H1 (cell line): ENCODE results near the gene KAT5. TPM values are rescaled to one million over a fixed set of nuclear protein-coding genes. Genes with fewer than 3 reads are reported as not detected.

Experiments
- CTBP2 ChIP-seq: IDR thresholded peaks from 2 replicates; pipeline ENCODE4 v1.7.0; 2011; ENCODE audit warnings: borderline replicate concordance, mild to moderate bottlenecking, moderate library complexity, mixed read lengths, low read length; ENCODE audit not compliant: insufficient read depth, insufficient read length
- RAD21 ChIP-seq, 2 experiments: IDR thresholded peaks in 1 of 2; conservative IDR thresholded peaks in 1 of 2; 2 replicates each; pipeline ENCODE4 v1.6.1; 2011; ENCODE audit warnings: low read depth in 2 of 2, low read length in 2 of 2, improper control_type of control experiment in 1 of 2, inconsistent platforms in 1 of 2, mild to moderate bottlenecking in 1 of 2, moderate library complexity in 1 of 2
- SP2 ChIP-seq: IDR thresholded peaks from 2 replicates; pipeline ENCODE4 v1.6.1; 2012; ENCODE audit warnings: mild to moderate bottlenecking, low read length, inconsistent platforms
- SRF ChIP-seq: IDR thresholded peaks from 2 replicates; pipeline ENCODE4 v1.6.1; 2011; ENCODE audit warnings: mild to moderate bottlenecking, low read depth, low read length, moderate library complexity
- SUZ12 ChIP-seq: fragments of 200-600 bp; sonication (generic); IDR thresholded peaks from 2 replicates; pipeline ENCODE4 v1.6.1; 2012; ENCODE audit warnings: mild to moderate bottlenecking, inconsistent platforms, low read length, moderate library complexity, mixed read lengths
- TBP ChIP-seq: IDR thresholded peaks from 2 replicates; pipeline ENCODE4 v1.6.1; 2011; ENCODE audit warnings: low read depth, low read length, improper control_type of control experiment
- polyA plus RNA-seq, 7 experiments: library from polyadenylated mRNA; depleted of rRNA in 3 of 7; stranded (reverse) in 5 of 7; unstranded in 2 of 7; fragments of >200 nt in 5 of 7; fragments of 200-250 nt in 2 of 7; gene quantifications; 1 replicate in 5 of 7; 2 replicates in 1 of 7; 4 replicates in 1 of 7; pipeline versions ENCODE4 v1.2.1 to v1.2.3, GENCODE V29; 2011 to 2013; ENCODE audit warnings: missing spikeins in 2 of 7, mixed read lengths in 2 of 7
- total RNA-seq: library from RNA; stranded (reverse); fragmentation: NEBNext Ultra II Directional; extraction: Animal tissue kit (Norgen Biotek cat#: 25700); gene quantifications from 2 replicates; pipeline ENCODE4 v1.2.1, GENCODE V29; 2021
- TF ChIP-seq, protein P1 (sequence below): fragments of 300-600 bp; sonication (generic); IDR thresholded peaks from 2 replicates; pipeline ENCODE4 v1.7.1; 2012; ENCODE audit warnings: low read length, moderate library complexity, mild to moderate bottlenecking, inconsistent platforms; ENCODE audit not compliant: insufficient replicate concordance

Gene KAT5
- total and polyA plus RNA-seq, 2 of the 8 experiments (the other 6 are each of a cell fraction or from before 2014, with no cell fraction given): 26.7 to 37.4 TPM

GRCh38 chr11:65709661-65710060 is 2.4 kb upstream of the KAT5 start (continued):
- TF ChIP-seq, protein P1, sequence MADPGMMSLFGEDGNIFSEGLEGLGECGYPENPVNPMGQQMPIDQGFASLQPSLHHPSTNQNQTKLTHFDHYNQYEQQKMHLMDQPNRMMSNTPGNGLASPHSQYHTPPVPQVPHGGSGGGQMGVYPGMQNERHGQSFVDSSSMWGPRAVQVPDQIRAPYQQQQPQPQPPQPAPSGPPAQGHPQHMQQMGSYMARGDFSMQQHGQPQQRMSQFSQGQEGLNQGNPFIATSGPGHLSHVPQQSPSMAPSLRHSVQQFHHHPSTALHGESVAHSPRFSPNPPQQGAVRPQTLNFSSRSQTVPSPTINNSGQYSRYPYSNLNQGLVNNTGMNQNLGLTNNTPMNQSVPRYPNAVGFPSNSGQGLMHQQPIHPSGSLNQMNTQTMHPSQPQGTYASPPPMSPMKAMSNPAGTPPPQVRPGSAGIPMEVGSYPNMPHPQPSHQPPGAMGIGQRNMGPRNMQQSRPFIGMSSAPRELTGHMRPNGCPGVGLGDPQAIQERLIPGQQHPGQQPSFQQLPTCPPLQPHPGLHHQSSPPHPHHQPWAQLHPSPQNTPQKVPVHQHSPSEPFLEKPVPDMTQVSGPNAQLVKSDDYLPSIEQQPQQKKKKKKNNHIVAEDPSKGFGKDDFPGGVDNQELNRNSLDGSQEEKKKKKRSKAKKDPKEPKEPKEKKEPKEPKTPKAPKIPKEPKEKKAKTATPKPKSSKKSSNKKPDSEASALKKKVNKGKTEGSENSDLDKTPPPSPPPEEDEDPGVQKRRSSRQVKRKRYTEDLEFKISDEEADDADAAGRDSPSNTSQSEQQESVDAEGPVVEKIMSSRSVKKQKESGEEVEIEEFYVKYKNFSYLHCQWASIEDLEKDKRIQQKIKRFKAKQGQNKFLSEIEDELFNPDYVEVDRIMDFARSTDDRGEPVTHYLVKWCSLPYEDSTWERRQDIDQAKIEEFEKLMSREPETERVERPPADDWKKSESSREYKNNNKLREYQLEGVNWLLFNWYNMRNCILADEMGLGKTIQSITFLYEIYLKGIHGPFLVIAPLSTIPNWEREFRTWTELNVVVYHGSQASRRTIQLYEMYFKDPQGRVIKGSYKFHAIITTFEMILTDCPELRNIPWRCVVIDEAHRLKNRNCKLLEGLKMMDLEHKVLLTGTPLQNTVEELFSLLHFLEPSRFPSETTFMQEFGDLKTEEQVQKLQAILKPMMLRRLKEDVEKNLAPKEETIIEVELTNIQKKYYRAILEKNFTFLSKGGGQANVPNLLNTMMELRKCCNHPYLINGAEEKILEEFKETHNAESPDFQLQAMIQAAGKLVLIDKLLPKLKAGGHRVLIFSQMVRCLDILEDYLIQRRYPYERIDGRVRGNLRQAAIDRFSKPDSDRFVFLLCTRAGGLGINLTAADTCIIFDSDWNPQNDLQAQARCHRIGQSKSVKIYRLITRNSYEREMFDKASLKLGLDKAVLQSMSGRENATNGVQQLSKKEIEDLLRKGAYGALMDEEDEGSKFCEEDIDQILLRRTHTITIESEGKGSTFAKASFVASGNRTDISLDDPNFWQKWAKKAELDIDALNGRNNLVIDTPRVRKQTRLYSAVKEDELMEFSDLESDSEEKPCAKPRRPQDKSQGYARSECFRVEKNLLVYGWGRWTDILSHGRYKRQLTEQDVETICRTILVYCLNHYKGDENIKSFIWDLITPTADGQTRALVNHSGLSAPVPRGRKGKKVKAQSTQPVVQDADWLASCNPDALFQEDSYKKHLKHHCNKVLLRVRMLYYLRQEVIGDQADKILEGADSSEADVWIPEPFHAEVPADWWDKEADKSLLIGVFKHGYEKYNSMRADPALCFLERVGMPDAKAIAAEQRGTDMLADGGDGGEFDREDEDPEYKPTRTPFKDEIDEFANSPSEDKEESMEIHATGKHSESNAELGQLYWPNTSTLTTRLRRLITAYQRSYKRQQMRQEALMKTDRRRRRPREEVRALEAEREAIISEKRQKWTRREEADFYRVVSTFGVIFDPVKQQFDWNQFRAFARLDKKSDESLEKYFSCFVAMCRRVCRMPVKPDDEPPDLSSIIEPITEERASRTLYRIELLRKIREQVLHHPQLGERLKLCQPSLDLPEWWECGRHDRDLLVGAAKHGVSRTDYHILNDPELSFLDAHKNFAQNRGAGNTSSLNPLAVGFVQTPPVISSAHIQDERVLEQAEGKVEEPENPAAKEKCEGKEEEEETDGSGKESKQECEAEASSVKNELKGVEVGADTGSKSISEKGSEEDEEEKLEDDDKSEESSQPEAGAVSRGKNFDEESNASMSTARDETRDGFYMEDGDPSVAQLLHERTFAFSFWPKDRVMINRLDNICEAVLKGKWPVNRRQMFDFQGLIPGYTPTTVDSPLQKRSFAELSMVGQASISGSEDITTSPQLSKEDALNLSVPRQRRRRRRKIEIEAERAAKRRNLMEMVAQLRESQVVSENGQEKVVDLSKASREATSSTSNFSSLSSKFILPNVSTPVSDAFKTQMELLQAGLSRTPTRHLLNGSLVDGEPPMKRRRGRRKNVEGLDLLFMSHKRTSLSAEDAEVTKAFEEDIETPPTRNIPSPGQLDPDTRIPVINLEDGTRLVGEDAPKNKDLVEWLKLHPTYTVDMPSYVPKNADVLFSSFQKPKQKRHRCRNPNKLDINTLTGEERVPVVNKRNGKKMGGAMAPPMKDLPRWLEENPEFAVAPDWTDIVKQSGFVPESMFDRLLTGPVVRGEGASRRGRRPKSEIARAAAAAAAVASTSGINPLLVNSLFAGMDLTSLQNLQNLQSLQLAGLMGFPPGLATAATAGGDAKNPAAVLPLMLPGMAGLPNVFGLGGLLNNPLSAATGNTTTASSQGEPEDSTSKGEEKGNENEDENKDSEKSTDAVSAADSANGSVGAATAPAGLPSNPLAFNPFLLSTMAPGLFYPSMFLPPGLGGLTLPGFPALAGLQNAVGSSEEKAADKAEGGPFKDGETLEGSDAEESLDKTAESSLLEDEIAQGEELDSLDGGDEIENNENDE: no peak
- TF ChIP-seq SRF: peak; percentile 71; the same call in 1 of the 2 replicates
- TF ChIP-seq TBP: no peak
- TF ChIP-seq RAD21 (IDR thresholded peaks at IDR 0.05 in 1 of 2, conservative IDR thresholded peaks at IDR 0.05 in 1 of 2; ENCODE audit: low read depth in 2 of 2, low read length in 2 of 2): no peak
- no peak for TF ChIP-seq SP2
- TF ChIP-seq SUZ12: no peak
- TF ChIP-seq CTBP2: no peak
